IPS-18c (cell line): ENCODE data around the gene GPC6.

Source experiments
- H3K4me3 ChIP-seq: 2 replicates; pipeline ENCODE4 v1.7.0; 2013; ENCODE audit warnings: low read depth, mild to moderate bottlenecking, low read length, moderate library complexity; ENCODE audit not compliant: insufficient read depth
- H3K9me3 ChIP-seq: one replicate; pipeline ENCODE4 v1.6.1; 2013; ENCODE audit warnings: mild to moderate bottlenecking, low read length, moderate library complexity; ENCODE audit not compliant: control insufficient read depth, insufficient read depth

Gene GPC6

DNA sequence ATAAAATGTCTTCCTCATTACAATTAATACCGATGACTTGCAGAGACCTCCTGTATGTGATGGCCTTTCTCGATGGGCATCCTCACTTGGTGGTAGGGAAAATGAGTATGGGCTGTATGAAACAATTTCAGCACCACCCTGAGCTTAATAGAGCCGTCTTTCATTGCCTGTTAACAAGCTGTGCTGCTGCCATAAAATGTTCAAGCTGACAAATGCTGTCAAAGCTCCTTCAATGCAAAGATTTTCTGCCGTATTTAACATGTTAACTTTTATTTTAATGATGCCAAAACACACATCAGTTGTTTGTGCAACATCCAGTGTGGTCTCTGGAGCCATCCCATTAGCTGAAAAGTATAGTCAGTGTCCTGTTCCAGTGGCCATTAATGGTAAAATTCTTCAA is 110.1 kb downstream of the GPC6 start:
- Histone ChIP-seq H3K4me3 (no peak overlapping the region), H3K9me3 (no peaks in the 10 kb centered on the region)

DNA sequence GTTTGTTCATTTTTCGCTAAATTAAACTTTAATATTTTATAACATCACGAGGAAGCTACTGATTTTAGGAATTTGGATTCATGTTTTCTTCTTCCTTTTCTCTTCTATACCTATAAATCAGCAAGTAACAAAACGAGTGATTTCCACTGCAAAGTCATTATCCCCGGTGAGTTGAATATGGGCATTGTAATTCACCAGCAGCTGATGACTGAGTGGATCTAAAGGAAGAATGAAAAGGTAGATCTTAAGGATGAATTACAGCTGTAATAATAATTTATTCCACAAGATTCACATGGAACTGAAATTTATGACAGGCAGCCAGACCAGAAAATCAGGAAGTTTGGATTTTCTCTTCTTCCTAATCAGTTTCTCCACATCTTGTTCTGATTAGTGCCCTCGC is 111.4 kb downstream of the GPC6 start:
- Histone ChIP-seq H3K9me3 (no peaks in the 10 kb centered on the region), H3K4me3 (no peak overlapping the region)

DNA sequence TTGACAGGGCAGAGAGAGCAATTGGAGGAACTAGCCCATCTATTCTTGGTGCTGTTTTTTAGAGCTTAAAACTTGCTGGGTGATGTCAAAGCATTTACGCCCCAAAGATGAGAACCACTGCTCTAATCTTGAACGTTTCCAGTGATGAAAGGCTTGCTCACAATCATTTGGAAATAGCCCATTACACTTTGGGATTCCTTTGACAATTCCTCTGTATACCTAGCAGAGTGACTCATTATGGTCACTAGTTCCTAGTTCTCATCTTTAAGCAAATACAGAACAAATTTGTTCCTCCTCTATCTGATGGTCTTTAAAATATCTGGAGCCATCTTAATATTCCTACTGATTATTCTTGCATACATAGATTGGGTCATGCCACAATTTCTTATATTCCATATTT is 112.3 kb downstream of the GPC6 start:
- H3K9me3 ChIP-seq, result no peaks in the 10 kb centered on the region
- H3K4me3 ChIP-seq, result no peak overlapping the region

DNA sequence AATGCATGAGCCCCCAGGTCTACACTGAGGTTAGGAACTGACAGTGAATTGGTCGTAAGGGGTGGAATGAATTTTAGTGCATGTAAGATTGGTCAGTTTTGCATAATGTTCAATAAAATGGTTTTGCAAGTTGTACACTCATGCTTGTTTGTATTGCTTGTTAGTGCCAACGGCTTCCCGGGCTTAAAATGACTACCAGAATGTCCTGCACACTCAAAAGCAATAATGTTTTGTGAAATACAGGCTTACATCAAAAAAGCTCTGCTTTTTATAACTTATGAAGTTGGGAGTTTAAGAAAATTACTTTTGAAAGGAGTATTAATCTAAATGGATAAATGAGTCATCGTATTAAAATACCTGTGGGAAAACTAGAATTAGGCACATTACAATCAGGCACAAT is 112.9 kb downstream of the GPC6 start:
- H3K9me3 ChIP-seq, result no peaks in the 10 kb centered on the region
- no peak overlapping the region for H3K4me3 ChIP-seq

DNA sequence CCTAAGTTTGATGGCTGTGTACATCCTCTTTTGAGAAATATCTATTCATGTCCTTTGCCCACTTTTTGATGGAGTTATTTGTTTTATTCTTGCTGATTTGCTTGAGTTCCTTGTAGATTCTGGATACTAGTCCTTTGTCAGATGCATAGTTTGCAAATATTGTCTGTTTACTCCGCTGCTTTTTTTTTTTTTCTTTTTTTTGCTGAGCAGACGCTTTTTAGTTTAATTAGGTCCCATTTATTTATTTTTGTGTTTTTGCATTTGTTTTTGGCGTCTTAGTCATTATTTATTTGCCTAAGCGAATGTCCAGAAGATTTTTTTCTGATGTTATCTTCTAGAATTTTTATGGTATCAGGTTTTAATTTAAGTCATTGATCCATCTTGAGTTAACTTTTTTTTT is 114.9 kb downstream of the GPC6 start:
- no peaks in the 10 kb centered on the region for H3K9me3 ChIP-seq

DNA sequence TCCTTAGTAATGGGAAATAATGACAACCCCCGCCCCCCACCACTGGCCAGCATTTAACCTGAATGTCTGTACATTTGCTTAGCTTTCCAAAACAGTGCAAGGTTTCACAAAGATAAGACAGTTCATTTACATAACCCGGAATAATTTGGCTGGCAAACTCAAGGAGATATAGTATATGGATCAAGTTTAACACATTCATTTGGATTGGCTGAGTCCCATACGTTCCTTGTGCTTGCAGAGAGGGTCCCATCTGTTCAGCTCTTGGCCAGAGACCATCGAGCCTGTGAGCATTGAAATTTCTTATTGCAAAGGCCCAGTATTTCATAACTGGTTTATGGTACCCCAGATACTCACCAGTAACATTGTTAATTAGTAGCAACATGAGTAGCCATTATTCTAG is 116.5 kb downstream of the GPC6 start:
- H3K9me3 ChIP-seq, result no peaks in the 10 kb centered on the region
- H3K4me3 ChIP-seq, result no peak overlapping the region

More for the DNA sequence above, 114.9 kb downstream of the GPC6 start:
- no peak overlapping the region for H3K4me3 ChIP-seq

DNA sequence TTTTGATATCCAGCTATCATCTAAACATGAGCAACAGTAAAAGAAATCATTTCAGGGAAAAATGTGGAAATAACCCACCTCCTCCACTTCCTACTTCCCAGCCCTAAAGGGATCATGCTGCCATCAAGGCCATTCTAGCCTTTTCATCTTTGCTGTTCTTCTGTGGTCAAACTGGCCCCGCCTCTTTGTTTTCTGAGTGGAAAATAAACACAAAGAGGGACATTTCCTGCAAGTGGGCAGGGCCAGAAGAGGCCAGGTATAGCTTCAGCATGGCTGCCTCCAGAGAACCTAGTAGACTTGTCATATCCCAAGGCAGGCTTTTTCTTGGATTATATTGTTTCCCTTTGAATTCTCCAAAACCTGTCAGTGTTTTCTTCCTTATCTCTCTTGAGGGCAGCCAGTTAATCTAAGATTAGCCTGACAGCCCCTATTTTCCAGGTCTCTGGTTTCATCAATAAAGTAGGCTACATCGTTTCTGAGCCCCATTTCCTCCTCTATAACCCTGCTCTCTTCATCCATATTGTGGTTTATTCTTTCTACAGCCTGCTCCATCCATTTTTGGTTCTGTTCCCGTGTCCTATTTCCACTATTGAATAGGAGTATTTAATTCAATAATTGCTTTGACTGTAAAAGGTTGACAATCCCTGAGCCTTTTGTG is 117.6 kb downstream of the GPC6 start:
- H3K9me3 ChIP-seq, result no peaks in the 10 kb centered on the region

DNA sequence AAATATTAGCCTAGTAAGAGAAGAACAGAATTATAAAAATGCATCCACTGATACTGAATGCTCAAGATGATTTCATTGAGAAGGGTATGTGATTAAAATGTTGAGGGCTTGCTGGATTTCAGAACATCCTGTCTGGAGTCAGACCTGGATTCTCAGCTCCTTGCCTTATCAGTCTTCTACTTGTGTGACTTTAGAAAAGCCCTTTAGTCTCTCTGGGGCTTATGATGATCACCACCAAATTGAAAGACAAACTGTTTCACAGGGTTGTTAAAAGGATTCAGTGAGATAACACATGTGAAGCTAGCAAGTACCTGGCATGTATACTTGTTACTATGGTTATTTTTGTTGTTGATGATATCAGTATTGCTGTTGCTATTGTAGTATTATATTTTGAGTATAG is 118.4 kb downstream of the GPC6 start:
- Histone ChIP-seq H3K4me3 (no peak overlapping the region), H3K9me3 (no peaks in the 10 kb centered on the region)

More for the DNA sequence above, 117.6 kb downstream of the GPC6 start:
- no peak overlapping the region for H3K4me3 ChIP-seq

DNA sequence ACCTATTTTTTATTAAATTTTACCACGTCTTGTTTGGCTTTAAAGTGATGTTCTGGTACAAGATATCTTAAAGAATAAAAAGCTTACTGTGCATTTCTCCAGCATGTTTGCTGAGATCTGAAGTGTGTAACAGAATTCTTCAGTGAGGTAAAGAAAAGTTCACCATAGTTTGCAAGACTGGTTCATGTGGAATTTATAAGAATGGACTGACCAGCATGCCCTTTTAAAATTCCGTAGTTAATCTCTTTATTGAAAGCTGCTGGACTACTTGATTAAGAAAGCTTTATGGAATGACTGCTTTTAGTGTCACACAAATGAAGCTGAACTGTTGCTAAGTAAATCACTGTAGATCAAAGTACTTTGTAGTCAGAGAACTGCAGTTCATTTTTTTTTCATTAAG is 119.2 kb downstream of the GPC6 start:
- Histone ChIP-seq H3K4me3 (no peak overlapping the region), H3K9me3 (no peaks in the 10 kb centered on the region)

DNA sequence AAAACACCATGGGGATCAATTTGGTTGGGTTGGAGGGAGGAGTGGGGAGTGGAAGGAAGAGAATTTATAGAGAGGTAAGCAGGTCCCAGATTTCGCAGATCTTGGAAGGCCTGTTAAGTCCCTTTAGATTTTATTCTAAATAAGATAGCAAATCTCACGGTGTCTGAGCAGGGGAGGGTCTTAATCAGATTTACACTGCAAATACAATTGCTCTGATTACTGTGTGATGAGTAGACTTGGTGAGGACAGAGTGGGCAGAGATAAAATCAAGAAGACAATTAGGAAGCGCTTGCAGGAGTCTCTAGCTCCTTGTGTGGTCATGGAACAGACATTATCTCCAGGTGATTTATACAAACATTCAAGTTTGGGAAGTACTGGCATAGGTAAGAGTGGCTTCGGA is 126.0 kb downstream of the GPC6 start:
- Histone ChIP-seq H3K9me3 (no peaks in the 10 kb centered on the region), H3K4me3 (no peak overlapping the region)

DNA sequence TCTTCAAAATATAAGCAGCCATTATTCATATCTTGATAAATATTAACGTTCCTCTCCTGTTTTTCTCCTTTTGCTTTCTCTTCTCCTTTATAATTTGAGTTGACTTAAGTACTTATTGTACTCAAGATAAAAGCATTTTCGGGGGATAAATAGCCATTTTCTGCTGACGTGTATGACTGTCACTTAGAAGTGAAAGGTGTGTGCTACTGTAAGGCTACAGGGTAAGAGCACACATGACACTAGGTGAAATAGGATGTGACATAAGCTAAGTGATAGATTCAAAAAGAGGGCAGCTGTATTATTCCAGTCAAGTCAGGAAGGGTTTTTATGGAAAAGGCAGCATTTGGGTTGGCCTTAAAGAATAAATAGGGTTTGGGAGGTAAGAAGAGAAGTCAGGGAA is 128.5 kb downstream of the GPC6 start:
- Histone ChIP-seq H3K4me3 (no peak overlapping the region), H3K9me3 (no peaks in the 10 kb centered on the region)

DNA sequence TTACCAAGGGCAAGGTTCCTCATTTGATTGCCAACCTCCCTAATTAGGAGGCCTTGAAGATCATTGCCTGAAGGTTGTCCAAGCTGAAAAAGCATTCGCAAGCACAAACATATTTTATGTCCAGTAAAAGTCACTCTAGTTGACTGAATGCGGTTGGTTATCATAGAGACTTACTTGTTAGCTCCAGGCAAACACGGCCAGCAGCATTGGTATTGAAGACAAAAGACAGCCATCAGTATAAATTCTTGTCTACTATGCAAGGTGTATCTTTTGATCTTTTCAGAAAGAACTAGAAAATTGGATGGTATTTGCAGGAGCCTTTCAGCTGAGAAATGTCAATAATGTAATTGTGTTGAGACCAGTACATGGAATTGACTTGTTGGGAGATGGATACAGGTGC is 129.9 kb downstream of the GPC6 start:
- no peak overlapping the region for H3K4me3 ChIP-seq
- no peaks in the 10 kb centered on the region for H3K9me3 ChIP-seq

DNA sequence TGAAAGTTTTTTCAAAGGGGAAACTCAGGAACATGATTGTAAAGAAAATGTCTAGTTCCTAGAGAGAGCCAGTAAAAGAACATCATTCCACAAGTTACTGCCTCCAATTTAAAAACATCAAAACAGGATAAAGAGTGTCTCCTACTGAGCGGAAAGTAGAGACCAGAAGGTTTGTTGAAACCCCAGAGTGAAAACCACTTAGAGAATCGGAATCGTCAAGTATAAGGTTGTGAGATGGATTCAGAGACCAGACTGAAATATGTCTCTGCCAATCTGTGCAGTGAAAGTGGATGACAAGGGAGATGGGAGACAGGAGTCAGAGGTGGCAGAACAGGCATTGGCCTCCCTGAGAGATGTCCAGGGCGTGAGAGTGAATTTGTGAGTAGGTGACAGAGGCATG is 133.4 kb downstream of the GPC6 start:
- Histone ChIP-seq H3K9me3 (no peaks in the 10 kb centered on the region), H3K4me3 (no peak overlapping the region)

DNA sequence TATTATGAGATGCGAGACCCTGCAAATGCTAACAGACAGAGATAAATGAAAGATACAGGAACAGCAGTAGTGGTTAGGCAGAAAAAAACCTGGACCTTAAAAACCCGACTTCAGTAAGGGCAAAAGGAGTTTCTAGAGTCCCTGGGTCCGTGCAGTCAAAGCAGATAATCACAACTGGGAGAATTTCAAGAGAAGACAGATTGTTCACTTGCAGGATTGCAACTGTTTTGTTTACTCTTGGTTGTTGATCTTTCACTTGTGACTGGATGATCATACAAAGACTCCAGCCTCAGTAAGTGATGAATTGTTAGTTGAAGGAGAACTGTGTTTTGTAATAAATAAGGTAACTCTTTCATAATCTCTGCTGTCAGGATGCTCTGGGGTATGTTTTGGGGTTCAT is 135.1 kb downstream of the GPC6 start:
- Histone ChIP-seq H3K9me3 (no peaks in the 10 kb centered on the region), H3K4me3 (no peak overlapping the region)

DNA sequence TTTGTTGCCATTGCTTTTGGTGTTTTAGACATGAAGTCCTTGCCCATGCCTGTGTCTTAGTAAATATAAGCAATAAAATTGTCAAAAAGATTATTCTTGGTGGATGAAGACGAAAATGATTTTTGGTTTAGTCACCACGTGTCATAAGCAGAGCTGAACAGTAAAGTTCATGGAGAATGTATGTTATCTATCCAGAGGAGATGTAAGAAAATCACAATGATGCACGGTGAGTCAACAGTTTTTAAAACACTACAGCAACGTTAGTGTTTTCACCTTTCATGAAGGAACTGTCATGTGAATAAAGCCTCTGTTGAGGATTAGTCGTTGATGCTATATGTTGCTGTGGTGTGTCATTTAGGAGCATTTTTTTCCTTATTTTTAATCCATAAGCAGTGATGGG is 137.6 kb downstream of the GPC6 start:
- H3K9me3 ChIP-seq, result no peaks in the 10 kb centered on the region
- H3K4me3 ChIP-seq, result no peak overlapping the region

DNA sequence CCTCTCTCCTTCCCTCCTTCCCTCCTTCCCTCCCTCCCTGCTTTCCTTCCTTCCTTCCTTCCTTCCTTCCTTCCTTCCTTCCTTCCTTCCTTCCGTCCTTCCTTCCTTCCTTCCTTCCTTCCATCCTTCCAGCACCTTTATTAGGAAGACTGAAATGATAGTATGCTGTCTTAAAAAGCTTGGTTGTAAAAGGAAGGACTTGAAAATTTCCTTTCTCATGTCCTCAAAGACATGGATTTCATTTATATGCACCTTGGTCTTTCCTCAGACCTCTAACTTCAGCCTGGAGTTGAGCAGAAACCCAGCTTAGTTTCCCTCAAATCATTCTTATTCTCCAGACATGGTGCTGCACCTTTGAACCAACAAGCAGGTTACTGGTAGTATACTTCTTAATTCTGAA is 141.7 kb downstream of the GPC6 start:
- Histone ChIP-seq H3K9me3 (no peaks in the 10 kb centered on the region), H3K4me3 (no peak overlapping the region)

DNA sequence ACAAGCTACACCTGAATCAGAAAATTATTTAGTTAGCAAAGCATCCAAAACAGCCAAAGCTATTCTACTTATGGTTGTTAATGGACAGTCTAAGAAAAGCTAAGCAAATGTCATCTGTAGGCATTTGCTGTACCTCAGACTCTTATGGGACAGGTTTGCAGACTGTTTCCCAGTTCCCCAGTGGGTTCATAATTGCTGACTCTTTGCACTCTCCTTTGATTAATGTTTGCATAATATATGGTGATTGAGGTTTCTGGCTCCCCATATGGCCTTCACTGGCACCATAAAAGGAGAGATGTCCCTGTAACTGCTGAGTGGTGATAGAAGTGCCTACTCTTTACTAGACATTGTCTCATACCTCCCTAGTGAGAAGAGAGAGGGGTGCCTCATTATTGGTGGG is 142.1 kb downstream of the GPC6 start:
- Histone ChIP-seq H3K9me3 (no peaks in the 10 kb centered on the region), H3K4me3 (no peak overlapping the region)

DNA sequence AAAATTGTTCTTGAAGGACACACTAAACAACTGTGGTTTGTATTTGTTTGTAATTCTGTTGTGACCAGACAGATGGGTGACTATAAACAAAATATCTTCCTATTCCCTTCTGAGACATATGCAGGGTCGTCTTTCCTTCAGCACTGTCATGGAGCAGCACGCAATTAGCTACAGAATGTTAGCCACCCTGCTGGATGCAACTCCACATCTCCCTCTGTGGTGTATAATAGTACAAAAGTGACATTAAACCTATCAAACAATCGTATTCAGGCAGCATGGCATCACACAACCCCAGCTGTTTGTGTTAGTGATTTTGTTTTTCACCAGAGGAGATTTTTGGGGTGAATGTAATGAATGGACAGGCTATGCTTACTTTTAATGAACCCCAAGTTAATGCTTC is 146.2 kb downstream of the GPC6 start:
- H3K4me3 ChIP-seq, result no peak overlapping the region
- no peaks in the 10 kb centered on the region for H3K9me3 ChIP-seq

DNA sequence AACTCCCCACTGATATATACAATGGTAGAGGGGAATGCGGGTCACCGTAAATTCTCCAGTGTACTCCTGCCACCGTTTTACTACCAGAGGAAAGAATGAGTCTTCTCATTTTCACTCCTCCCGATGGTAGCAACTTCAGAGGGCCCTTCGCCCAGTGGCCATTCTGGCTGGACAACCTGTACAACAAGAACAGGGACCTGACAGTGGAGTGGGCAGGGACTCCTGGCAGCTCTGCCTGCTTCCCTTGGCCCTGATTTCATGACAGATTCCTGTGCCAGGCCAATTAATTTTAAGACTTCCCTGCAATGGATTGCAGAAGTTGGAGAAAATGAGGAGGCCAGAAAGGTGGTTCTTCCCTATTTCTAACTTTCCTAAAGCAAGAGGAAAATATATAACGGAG is 148.9 kb downstream of the GPC6 start:
- Histone ChIP-seq H3K9me3 (no peaks in the 10 kb centered on the region), H3K4me3 (no peak overlapping the region)
